CD14-positive monocyte (primary cell): Measurements from ENCODE around the gene KLHL40. TPM values are rescaled to one million over a fixed set of nuclear protein-coding genes. Genes with fewer than 3 reads are reported as not detected.

ENCODE experiments used
- DNase-seq, 3 donors: peaks; one replicate each; pipeline ENCODE4 v3.0.0-alpha.2; 2011 to 2022
- H2AFZ ChIP-seq: 2 replicates; pipeline ENCODE4 v1.6.0; 2012; ENCODE audit warnings: mild to moderate bottlenecking, low read depth, low read length, inconsistent platforms; ENCODE audit not compliant: insufficient read depth, poor library complexity, severe bottlenecking
- H3K27ac ChIP-seq, 2 donors: 1 replicate in 1 of 2; 2 replicates in 1 of 2; pipeline ENCODE4 v1.5.1; 2012 to 2013; ENCODE audit warnings: low read length in 2 of 2, control low read depth in 1 of 2, inconsistent platforms in 1 of 2, low read depth in 1 of 2, mild to moderate bottlenecking in 1 of 2
- H3K27me3 ChIP-seq, 2 donors: one replicate each; pipeline versions ENCODE4 v1.6.0 to v1.6.1; 2011 to 2013; ENCODE audit warnings: low read length in 2 of 2; ENCODE audit not compliant: control insufficient read depth in 2 of 2, insufficient read depth in 2 of 2
- H3K36me3 ChIP-seq, 2 donors: replicated peaks in 1 of 2; 1 replicate in 1 of 2; 2 replicates in 1 of 2; pipeline versions ENCODE4 v1.5.1 to v1.6.1; 2012 to 2013; ENCODE audit warnings: low read length in 2 of 2, control low read depth in 1 of 2, inconsistent platforms in 1 of 2, mild to moderate bottlenecking in 1 of 2; ENCODE audit not compliant: insufficient read depth in 2 of 2, control insufficient read depth in 1 of 2
- H3K4me1 ChIP-seq, 2 donors: 1 replicate in 1 of 2; 2 replicates in 1 of 2; pipeline versions ENCODE4 v1.5.1 to v1.6.1; 2012 to 2013; ENCODE audit warnings: low read length in 2 of 2, control low read depth in 1 of 2, inconsistent platforms in 1 of 2, mild to moderate bottlenecking in 1 of 2, moderate library complexity in 1 of 2; ENCODE audit not compliant: insufficient read depth in 2 of 2, control insufficient read depth in 1 of 2
- H3K4me2 ChIP-seq: replicated peaks from 2 replicates; pipeline ENCODE3; 2012; ENCODE audit warnings: low read length, moderate library complexity, mild to moderate bottlenecking; ENCODE audit not compliant: poor library complexity, severe bottlenecking; ENCODE audit errors: extremely low read depth
- H3K4me3 ChIP-seq, 3 experiments: fragments of 200-600 bp in 1 of 3; sonication (generic) in 1 of 3; replicated peaks in 1 of 3; 1 replicate in 2 of 3; 2 replicates in 1 of 3; pipeline ENCODE4 v1.5.1; 2011 to 2013; ENCODE audit warnings: low read length in 3 of 3, mild to moderate bottlenecking in 3 of 3, control low read depth in 2 of 3, low read depth in 2 of 3, inconsistent platforms in 1 of 3, moderate library complexity in 1 of 3
- H3K79me2 ChIP-seq: 2 replicates; pipeline ENCODE4 v1.6.0; 2012; ENCODE audit warnings: mild to moderate bottlenecking, control low read depth, inconsistent platforms, low read length, moderate library complexity; ENCODE audit not compliant: insufficient read depth
- H3K9ac ChIP-seq: 2 replicates; pipeline ENCODE4 v1.6.0; 2017; ENCODE audit warnings: low read length, mild to moderate bottlenecking; ENCODE audit not compliant: insufficient read depth, poor library complexity, severe bottlenecking
- H3K9me3 ChIP-seq, 2 donors: replicated peaks in 1 of 2; 1 replicate in 1 of 2; 2 replicates in 1 of 2; pipeline versions ENCODE4 v1.5.1 to v1.6.1; 2012 to 2013; ENCODE audit warnings: low read length in 2 of 2, control low read depth in 1 of 2; ENCODE audit not compliant: control insufficient read depth in 1 of 2, insufficient read depth in 1 of 2
- H4K20me1 ChIP-seq: 2 replicates; pipeline ENCODE4 v1.6.0; 2012; ENCODE audit warnings: mild to moderate bottlenecking, low read length, control low read depth, moderate library complexity; ENCODE audit not compliant: insufficient read depth
- H3K27ac Mint-ChIP-seq, 7 donors: one replicate each; pipeline ENCODE4 v1.8.0; 2020; ENCODE audit warnings: mild to moderate bottlenecking in 7 of 7, mixed read lengths in 7 of 7, moderate library complexity in 6 of 7, inconsistent platforms in 2 of 7
- H3K27me3 Mint-ChIP-seq, 3 donors: one replicate each; pipeline ENCODE4 v1.8.0; 2021 to 2022; ENCODE audit warnings: low read depth in 3 of 3, mild to moderate bottlenecking in 3 of 3, mixed read lengths in 3 of 3, moderate library complexity in 3 of 3, inconsistent platforms in 1 of 3
- H3K36me3 Mint-ChIP-seq, 2 donors: one replicate each; pipeline ENCODE4 v1.8.0; 2020; ENCODE audit warnings: mixed read lengths in 2 of 2, inconsistent platforms in 1 of 2, mild to moderate bottlenecking in 1 of 2
- H3K4me1 Mint-ChIP-seq: one replicate; pipeline ENCODE4 v1.8.0; 2020; ENCODE audit warnings: mild to moderate bottlenecking, mixed read lengths
- H3K4me3 Mint-ChIP-seq, 2 donors: one replicate each; pipeline ENCODE4 v1.8.0; 2020; ENCODE audit warnings: mild to moderate bottlenecking in 2 of 2, mixed read lengths in 2 of 2, moderate library complexity in 1 of 2
- H3K9me3 Mint-ChIP-seq, 7 donors: one replicate each; pipeline ENCODE4 v1.8.0; 2020 to 2022; ENCODE audit warnings: mixed read lengths in 7 of 7, mild to moderate bottlenecking in 6 of 7, moderate library complexity in 6 of 7, inconsistent platforms in 2 of 7
- CTCF ChIP-seq: fragments of 200-600 bp; IDR thresholded peaks from one replicate; pipeline ENCODE4 v1.8.0; 2022; ENCODE audit warnings: antibody characterized with exemption, mild to moderate bottlenecking
- WGBS: methylation state at CpG from one replicate; pipeline ENCODE4 v1.1.5; 2013; ENCODE audit warnings: missing lambda C conversion rate; ENCODE audit not compliant: insufficient coverage; 5-methylcytosine and 5-hydroxymethylcytosine counted together
- intact Hi-C, 2 donors: fragments of 100-400 bp; cut with micrococcal nuclease; formaldehyde crosslinking; loops; one replicate each; pipeline versions ENCODE4 v1.15.0 to v1.15.1; 2023
- polyA plus RNA-seq, 3 donors: library from polyadenylated mRNA; depleted of rRNA in 1 of 3; unstranded in 2 of 3; stranded (reverse) in 1 of 3; fragments of 300-500 nt in 2 of 3; fragments of >200 nt in 1 of 3; fragmentation: Illumina TruSeq in 2 of 3; gene quantifications; 1 replicate in 2 of 3; 2 replicates in 1 of 3; pipeline ENCODE4 v1.2.3, GENCODE V29; 2012 to 2021

KLHL40 gene
- polyA plus RNA-seq, 3 donors, result not detected

GRCh38 chr3:42733501-42734262 lies 48.3 kb downstream of the KLHL40 start:
- no peaks in the 10 kb centered on the region for H3K36me3 Mint-ChIP-seq
- H3K9me3 Mint-ChIP-seq, result peaks cover 0 to 3% (median 0%) of the 10 kb centered on the region in 7 donors
- no peak overlapping the region for H3K4me3 Mint-ChIP-seq
- Histone ChIP-seq H3K36me3 (no peaks in the 10 kb centered on the region), H3K79me2 (no peaks in the 10 kb centered on the region), H2AFZ (no peak overlapping the region), H3K27me3 (no peaks in the 10 kb centered on the region), H3K9ac (no peak overlapping the region), H3K4me1 (peaks cover 0 to under 1% of the 10 kb centered on the region in 2 donors), H3K4me3 (no peak overlapping the region), H3K4me2 (no peak overlapping the region), H3K27ac (no peak overlapping the region), H4K20me1 (no peaks in the 10 kb centered on the region), H3K9me3 (no peaks in the 10 kb centered on the region)
- H3K27me3 Mint-ChIP-seq, result peaks cover 0 to 5% (median 4%) of the 10 kb centered on the region in 3 donors
- H3K4me1 Mint-ChIP-seq, result peaks cover 5% of the 10 kb centered on the region
- no peak for DNase-seq
- intact Hi-C loops, result no loop called here
- TF ChIP-seq CTCF, result no peak
- WGBS, result 95% methylated on average over 9 of the region's 13 CpGs
- H3K27ac Mint-ChIP-seq, result no peak overlapping the region

GRCh38 chr3:42734263-42734860 lies 49.0 kb downstream of the KLHL40 start:
- Histone ChIP-seq H3K27ac (no peak overlapping the region), H2AFZ (no peak overlapping the region), H3K36me3 (no peaks in the 10 kb centered on the region), H3K27me3 (no peaks in the 10 kb centered on the region), H4K20me1 (no peaks in the 10 kb centered on the region), H3K79me2 (no peaks in the 10 kb centered on the region), H3K4me2 (no peak overlapping the region), H3K4me3 (no peak overlapping the region), H3K9me3 (no peaks in the 10 kb centered on the region), H3K9ac (no peak overlapping the region), H3K4me1 (peaks cover 7% of the 10 kb centered on the region in 2 donors)
- no peak for TF ChIP-seq CTCF
- intact Hi-C loops, result no loop called here
- 88% methylated on average over 3 of the region's 6 CpGs for WGBS
- no peak for DNase-seq
- H3K4me1 Mint-ChIP-seq, result peaks cover 12% of the 10 kb centered on the region
- H3K36me3 Mint-ChIP-seq, result no peaks in the 10 kb centered on the region
- no peak overlapping the region for H3K4me3 Mint-ChIP-seq
- H3K9me3 Mint-ChIP-seq, result peaks cover 0 to 2% (median 0%) of the 10 kb centered on the region in 7 donors
- H3K27me3 Mint-ChIP-seq, result peaks cover 0 to 5% (median 4%) of the 10 kb centered on the region in 3 donors
- H3K27ac Mint-ChIP-seq, result peak overlapping the region in 1 of 7 donors; percentile 38
